ENCODE data around the gene BACE2.
"Not testable (repeated sequence)": the region's sequence is repeated elsewhere in the genome, so short reads cannot be mapped to it uniquely, and the experiment has no call there.

The BACE2 gene

DNA sequence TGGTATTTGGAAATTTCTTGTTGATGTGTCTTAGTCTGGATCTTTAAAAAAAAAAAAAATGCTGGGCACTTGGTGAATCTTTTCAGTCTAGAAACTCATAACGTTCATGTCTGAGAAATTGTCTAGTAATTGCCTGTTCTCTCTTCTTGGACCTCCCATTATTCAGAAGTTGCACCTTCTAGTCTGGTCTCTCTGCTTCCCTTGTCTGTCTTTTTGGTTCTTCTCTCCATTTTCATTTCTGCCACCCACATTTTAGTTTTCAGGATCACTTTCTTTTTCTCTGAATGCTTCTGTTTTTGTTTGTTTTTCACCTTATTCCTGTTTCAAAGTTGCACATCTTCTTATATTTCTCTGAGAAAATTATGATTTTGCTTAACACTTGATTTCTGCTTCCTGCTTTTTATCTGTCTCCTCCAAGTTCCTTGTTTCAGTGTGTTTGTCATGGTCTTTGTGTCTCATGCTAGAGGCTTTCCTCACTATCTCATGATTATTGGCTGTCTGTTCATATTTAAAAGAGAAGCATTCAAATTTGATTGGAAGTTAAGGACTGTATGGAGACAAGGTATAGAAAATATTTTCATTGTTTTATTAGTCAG lies 21.3 kb downstream of the BACE2 start:
- Histone ChIP-seq H3K4me3 (no peak overlapping the region), H3K27me3 (no peaks in the 10 kb centered on the region), H3K27ac (no peak overlapping the region), H3K9me3 (no peaks in the 10 kb centered on the region), H3K36me3 (no peaks in the 10 kb centered on the region), H3K4me1 (peaks cover 0 to 59% (median 31%) of the 10 kb centered on the region in 4 donors)
- TF ChIP-seq, protein P1, sequence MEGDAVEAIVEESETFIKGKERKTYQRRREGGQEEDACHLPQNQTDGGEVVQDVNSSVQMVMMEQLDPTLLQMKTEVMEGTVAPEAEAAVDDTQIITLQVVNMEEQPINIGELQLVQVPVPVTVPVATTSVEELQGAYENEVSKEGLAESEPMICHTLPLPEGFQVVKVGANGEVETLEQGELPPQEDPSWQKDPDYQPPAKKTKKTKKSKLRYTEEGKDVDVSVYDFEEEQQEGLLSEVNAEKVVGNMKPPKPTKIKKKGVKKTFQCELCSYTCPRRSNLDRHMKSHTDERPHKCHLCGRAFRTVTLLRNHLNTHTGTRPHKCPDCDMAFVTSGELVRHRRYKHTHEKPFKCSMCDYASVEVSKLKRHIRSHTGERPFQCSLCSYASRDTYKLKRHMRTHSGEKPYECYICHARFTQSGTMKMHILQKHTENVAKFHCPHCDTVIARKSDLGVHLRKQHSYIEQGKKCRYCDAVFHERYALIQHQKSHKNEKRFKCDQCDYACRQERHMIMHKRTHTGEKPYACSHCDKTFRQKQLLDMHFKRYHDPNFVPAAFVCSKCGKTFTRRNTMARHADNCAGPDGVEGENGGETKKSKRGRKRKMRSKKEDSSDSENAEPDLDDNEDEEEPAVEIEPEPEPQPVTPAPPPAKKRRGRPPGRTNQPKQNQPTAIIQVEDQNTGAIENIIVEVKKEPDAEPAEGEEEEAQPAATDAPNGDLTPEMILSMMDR (IDR thresholded peaks at IDR 0.05), result no peak
- no peak for DNase-seq
- intact Hi-C loops (cut with DNase I; ENCODE audit: low total_unique reads), result no loop called here

DNA sequence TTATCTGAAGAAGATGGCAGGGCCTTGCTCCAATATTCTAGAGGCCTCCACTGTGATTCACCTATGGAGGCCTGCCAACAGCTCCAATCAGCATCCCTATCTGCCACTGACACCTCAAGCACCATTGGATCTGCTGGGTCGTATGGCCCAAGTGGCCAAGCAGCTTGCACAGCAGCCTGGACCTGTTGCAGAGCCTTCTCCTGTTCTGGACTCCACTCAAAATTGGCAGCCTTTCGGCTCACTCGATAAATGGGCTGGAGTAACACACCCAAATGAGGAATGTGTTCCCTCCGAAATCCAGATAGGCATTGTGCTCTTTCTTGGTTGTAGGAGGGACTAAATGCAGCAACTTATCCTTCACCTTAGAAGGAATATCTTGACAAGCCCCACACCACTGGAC lies 24.6 kb downstream of the BACE2 start:
- intact Hi-C loops (cut with DNase I; ENCODE audit: low total_unique reads), result not testable (repeated sequence)

DNA sequence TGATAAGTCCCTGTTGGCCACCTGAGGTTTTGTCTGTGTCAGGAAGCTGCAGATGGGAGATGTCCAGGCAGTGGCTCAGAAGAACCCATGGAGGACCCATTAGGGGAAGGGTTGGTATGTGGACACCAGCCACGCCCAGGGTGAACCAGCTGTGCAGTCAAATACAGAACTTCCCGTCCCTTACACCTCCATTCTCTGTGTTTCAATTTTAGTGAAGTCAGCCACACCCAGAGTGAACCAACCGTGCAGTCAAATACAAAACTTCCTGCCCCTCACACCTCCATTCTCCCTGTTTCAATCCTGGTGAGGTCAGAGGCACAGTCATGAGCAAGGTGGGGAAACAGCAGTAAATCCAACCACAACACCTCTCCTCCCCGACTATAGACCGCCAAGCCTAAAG lies 27.4 kb downstream of the BACE2 start:
- H3K27ac ChIP-seq, result no peak overlapping the region
- TF ChIP-seq, protein P1 (IDR thresholded peaks at IDR 0.05), result no peak
- DNase-seq, result no peak

More for the DNA sequence above, 24.6 kb downstream of the BACE2 start:
- H3K9me3 ChIP-seq, DNase-seq, H3K27ac ChIP-seq, H3K27me3 ChIP-seq, H3K4me3 ChIP-seq, H3K36me3 ChIP-seq: not testable (repeated sequence)
- peaks cover 0 to 43% (median 15%) of the 10 kb centered on the region in 4 donors for H3K4me1 ChIP-seq

DNA sequence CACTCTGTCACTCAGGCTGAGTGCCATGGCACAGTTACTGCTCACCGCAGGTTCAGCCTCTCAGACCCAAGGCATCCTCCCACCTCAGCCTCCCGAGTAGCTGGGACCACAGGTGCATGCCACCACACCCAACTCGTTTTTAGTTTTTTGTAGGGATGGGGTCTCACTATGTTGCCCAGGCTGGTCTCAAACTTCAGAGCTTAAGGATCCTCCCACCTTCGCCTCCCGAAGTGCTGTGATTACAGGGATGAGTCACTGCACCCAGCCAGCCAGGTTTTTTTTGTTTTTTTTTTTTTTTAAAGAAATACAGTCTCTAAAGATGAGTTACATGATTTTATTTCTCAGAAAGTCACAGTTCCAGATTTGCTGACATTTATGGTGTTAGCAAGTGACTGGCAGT lies 29.0 kb downstream of the BACE2 start:
- peaks cover 0 to 45% (median 7%) of the 10 kb centered on the region in 4 donors for H3K4me1 ChIP-seq
- H3K27me3 ChIP-seq, result no peaks in the 10 kb centered on the region
- peaks cover 0 to 7% (median 0%) of the 10 kb centered on the region in 3 donors for H3K36me3 ChIP-seq
- H3K4me3 ChIP-seq, result no peak overlapping the region
- TF ChIP-seq, protein P1 (IDR thresholded peaks at IDR 0.05), result no peak
- intact Hi-C loops (cut with DNase I; ENCODE audit: low total_unique reads), result no loop called here
- peak in 1 of 2 donors; percentile 37 for DNase-seq
- H3K27ac ChIP-seq, result no peak overlapping the region
- no peaks in the 10 kb centered on the region for H3K9me3 ChIP-seq

More for the DNA sequence above, 27.4 kb downstream of the BACE2 start:
- no peaks in the 10 kb centered on the region for H3K27me3 ChIP-seq
- H3K36me3 ChIP-seq, result peaks cover 0 to under 1% (median 0%) of the 10 kb centered on the region in 3 donors
- H3K9me3 ChIP-seq, result no peaks in the 10 kb centered on the region
- intact Hi-C loops (cut with DNase I; ENCODE audit: low total_unique reads), result no loop called here
- peaks cover 0 to 49% (median 12%) of the 10 kb centered on the region in 4 donors for H3K4me1 ChIP-seq
- H3K4me3 ChIP-seq, result no peak overlapping the region

DNA sequence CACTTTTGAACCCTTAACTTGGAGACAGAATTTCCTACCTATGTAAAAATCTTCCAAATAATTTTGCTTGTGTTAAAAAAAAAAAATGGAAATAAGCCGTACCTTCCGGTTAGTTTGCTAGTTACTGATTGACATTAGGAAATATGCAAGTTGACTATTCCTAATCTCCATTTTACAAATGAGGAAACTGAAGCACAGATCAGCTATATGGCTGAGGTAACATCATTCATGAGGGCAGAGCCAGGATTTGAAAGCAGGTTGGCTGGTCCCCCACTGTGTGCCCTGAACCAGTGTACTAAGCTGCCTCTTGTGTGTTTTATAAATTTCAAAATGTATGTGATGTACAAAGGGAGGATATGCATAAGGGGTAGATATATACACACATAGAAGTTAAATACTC lies 29.6 kb downstream of the BACE2 start:
- no peak for DNase-seq
- intact Hi-C loops (cut with DNase I; ENCODE audit: low total_unique reads), result no loop called here
- H3K27ac ChIP-seq, result no peak overlapping the region

DNA sequence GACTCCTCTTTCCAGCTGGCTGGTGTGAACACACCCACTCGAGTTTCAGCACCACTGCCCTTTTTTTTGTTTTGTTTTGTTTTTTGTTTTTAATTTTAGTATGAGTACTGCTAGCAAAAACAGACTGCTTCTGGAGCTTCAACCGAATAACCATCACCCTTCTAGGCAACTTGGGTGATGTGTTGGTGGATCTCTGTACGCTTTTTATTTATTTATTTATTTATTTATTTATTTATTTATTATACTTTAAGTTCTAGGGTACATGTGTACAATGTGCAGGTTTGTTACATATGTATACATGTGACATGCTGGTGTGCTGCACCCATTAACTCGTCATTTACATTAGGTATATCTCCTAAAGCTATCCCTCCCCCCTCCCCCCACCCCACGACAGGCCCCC lies 30.7 kb downstream of the BACE2 start:
- DNase-seq; H3K27ac ChIP-seq; H3K9me3 ChIP-seq; H3K36me3 ChIP-seq; intact Hi-C loops (cut with DNase I; ENCODE audit: low total_unique reads); H3K27me3 ChIP-seq; H3K4me3 ChIP-seq: not testable (repeated sequence)
- peaks cover 0 to 35% (median 3%) of the 10 kb centered on the region in 4 donors for H3K4me1 ChIP-seq

More for the DNA sequence above, 29.6 kb downstream of the BACE2 start:
- Histone ChIP-seq H3K27me3 (no peaks in the 10 kb centered on the region), H3K4me3 (no peak overlapping the region), H3K36me3 (peaks cover 0 to 7% (median 3%) of the 10 kb centered on the region in 3 donors), H3K9me3 (no peaks in the 10 kb centered on the region), H3K4me1 (peaks cover 0 to 40% (median 4%) of the 10 kb centered on the region in 4 donors)
- TF ChIP-seq, protein P1 (IDR thresholded peaks at IDR 0.05), result no peak
